GM12878 (cell line): ENCODE data around the gene MPZL1.

Source experiments
- CBFB ChIP-seq: IDR thresholded peaks from 2 replicates; pipeline ENCODE4 v1.6.1; 2016; ENCODE audit warnings: antibody characterized with exemption, low read depth
- JUND ChIP-seq: IDR thresholded peaks from 2 replicates; pipeline ENCODE4 v1.6.1; 2012; ENCODE audit warnings: low read depth, mild to moderate bottlenecking, low read length, improper control_type of control experiment, moderate library complexity
- NFYB ChIP-seq: IDR thresholded peaks from 2 replicates; pipeline ENCODE4 v1.6.1; 2011; ENCODE audit warnings: low read depth, mild to moderate bottlenecking, low read length, improper control_type of control experiment, moderate library complexity; ENCODE audit not compliant: insufficient read depth
- PAX5 ChIP-seq: IDR thresholded peaks from 2 replicates; pipeline ENCODE4 v1.6.1; 2011; ENCODE audit warnings: low read depth, low read length, borderline replicate concordance
- POLR2AphosphoS5 ChIP-seq: IDR thresholded peaks from 2 replicates; pipeline ENCODE4 v1.6.1; 2011; ENCODE audit warnings: mild to moderate bottlenecking, low read length, inconsistent platforms
- RELA ChIP-seq: fragments of 450-650 bp; IDR thresholded peaks from 2 replicates; pipeline ENCODE4 v1.8.0; 2014; ENCODE audit warnings: borderline replicate concordance; ENCODE audit not compliant: partially characterized antibody
- SMAD5 ChIP-seq: IDR thresholded peaks from 2 replicates; pipeline ENCODE4 v1.6.1; 2016; ENCODE audit warnings: antibody characterized with exemption, low read depth

- no peak for TF ChIP-seq PAX5
- TF ChIP-seq SMAD5, result no peak
- TF ChIP-seq CBFB, result no peak
- TF ChIP-seq NFYB, result no peak
- no peak for TF ChIP-seq POLR2AphosphoS5
- no peak for TF ChIP-seq JUND
- no peak for TF ChIP-seq RELA
Measured at GRCh38 chr1:167703557-167703956, 18.2 kb upstream of the MPZL1 start.
